Measurements from ENCODE around the gene MAML2. TPM values are rescaled to one million over a fixed set of nuclear protein-coding genes. Genes with fewer than 3 reads are reported as not detected.
A peak's percentile ranks its signal among the peaks of the same experiment; 100 is the strongest.

The MAML2 gene
- total and polyA plus RNA-seq, 10 donors, result 2.7 to 43.4 (median 27.2) TPM

DNA sequence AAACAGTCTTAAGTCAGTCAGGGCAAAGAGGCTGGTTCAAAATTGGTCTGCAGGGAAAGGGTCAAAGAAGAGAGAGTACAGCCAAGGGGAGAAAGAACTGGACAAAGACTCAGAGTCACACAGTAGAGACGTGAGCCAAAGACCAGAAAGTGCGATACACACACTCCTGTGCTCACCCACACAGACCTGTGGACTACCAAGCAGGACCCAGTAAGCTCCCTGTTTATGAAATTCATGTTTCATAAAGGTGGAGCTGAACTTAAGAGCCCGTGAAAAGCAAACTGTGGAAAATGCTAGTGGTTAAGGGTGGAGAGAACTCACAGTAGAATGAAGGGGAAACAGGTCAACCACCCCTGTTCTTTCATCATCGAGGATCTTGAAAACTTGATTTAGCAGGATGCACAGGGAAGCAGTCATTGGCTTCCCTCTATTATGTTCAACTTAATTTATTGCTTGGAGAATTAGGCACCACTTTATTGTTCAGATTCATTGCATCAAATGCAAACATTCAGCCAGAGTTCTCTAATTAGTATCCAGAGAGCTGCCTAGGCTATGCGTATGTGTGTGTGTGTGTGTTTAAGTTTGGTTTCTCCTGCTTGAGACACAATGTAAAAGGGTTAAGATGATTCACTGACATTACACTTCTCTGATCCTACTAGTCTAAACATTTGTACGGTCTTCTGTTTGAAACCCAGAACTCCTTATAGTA is 258.2 kb downstream of the MAML2 start:
- no peak for DNase-seq
- Histone ChIP-seq H3K27ac (peak overlapping the region in 4 of 8 donors; percentile 9 to 57 (median 25)), H3K4me1 (peaks cover 3 to 36% (median 18%) of the 10 kb centered on the region in 6 donors), H3K9me3 (no peaks in the 10 kb centered on the region), H3K4me3 (no peak overlapping the region), H3K36me3 (peaks cover 0 to 9% (median 0%) of the 10 kb centered on the region in 6 donors), H3K27me3 (replicated peaks in 1 of 7) (no peaks in the 10 kb centered on the region)
- no peak for TF ChIP-seq POLR2A (IDR thresholded peaks at IDR 0.05)
- TF ChIP-seq POLR2AphosphoS5 (IDR thresholded peaks at IDR 0.05), result no peak
- TF ChIP-seq, protein P1, sequence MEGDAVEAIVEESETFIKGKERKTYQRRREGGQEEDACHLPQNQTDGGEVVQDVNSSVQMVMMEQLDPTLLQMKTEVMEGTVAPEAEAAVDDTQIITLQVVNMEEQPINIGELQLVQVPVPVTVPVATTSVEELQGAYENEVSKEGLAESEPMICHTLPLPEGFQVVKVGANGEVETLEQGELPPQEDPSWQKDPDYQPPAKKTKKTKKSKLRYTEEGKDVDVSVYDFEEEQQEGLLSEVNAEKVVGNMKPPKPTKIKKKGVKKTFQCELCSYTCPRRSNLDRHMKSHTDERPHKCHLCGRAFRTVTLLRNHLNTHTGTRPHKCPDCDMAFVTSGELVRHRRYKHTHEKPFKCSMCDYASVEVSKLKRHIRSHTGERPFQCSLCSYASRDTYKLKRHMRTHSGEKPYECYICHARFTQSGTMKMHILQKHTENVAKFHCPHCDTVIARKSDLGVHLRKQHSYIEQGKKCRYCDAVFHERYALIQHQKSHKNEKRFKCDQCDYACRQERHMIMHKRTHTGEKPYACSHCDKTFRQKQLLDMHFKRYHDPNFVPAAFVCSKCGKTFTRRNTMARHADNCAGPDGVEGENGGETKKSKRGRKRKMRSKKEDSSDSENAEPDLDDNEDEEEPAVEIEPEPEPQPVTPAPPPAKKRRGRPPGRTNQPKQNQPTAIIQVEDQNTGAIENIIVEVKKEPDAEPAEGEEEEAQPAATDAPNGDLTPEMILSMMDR (IDR thresholded peaks at IDR 0.05 in 8 of 11, conservative IDR thresholded peaks at IDR 0.05 in 3 of 11), result no peak
- 55 to 75% (median 66%) methylated on average over 5 to 6 of the region's 6 CpGs for WGBS, 5 donors
- intact Hi-C loops (cut with DNase I; ENCODE audit: low total_unique reads), result no loop called here

DNA sequence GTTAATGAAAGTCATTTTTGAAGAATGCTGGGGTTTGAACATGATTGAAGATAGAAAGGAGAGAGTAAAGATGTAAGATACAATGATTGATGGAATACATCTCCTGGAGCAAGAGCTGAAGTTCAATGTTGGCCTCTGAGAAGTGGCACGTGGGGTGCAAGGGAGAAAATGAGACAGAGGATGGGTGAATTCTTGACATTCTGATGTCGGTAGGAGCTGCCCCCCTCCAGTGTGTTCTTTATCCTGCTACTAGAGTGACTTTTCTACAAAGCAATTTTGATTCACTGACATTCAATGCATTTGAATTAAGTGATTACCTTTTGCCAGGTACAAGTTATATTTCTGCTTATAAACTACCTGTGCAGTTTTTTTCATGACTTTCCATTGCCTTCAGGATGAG is 260.1 kb downstream of the MAML2 start:
- H3K9me3 ChIP-seq, result no peaks in the 10 kb centered on the region
- TF ChIP-seq POLR2AphosphoS5 (IDR thresholded peaks at IDR 0.05) (no peak), POLR2A (IDR thresholded peaks at IDR 0.05) (no peak)
- TF ChIP-seq, protein P1 (IDR thresholded peaks at IDR 0.05 in 8 of 11, conservative IDR thresholded peaks at IDR 0.05 in 3 of 11), result no peak
- H3K27me3 ChIP-seq (replicated peaks in 1 of 7), result no peaks in the 10 kb centered on the region
- intact Hi-C loops (cut with DNase I; ENCODE audit: low total_unique reads), result no loop called here
- peak overlapping the region in 2 of 8 donors; percentile 37 for H3K27ac ChIP-seq
- H3K36me3 ChIP-seq, result no peaks in the 10 kb centered on the region
- no peak for DNase-seq
- H3K4me3 ChIP-seq, result no peak overlapping the region
- peaks cover 3 to 41% (median 18%) of the 10 kb centered on the region in 6 donors for H3K4me1 ChIP-seq
- WGBS, 5 donors, result 86 to 91% (median 90%) methylated on average over 2 of the region's 2 CpGs

DNA sequence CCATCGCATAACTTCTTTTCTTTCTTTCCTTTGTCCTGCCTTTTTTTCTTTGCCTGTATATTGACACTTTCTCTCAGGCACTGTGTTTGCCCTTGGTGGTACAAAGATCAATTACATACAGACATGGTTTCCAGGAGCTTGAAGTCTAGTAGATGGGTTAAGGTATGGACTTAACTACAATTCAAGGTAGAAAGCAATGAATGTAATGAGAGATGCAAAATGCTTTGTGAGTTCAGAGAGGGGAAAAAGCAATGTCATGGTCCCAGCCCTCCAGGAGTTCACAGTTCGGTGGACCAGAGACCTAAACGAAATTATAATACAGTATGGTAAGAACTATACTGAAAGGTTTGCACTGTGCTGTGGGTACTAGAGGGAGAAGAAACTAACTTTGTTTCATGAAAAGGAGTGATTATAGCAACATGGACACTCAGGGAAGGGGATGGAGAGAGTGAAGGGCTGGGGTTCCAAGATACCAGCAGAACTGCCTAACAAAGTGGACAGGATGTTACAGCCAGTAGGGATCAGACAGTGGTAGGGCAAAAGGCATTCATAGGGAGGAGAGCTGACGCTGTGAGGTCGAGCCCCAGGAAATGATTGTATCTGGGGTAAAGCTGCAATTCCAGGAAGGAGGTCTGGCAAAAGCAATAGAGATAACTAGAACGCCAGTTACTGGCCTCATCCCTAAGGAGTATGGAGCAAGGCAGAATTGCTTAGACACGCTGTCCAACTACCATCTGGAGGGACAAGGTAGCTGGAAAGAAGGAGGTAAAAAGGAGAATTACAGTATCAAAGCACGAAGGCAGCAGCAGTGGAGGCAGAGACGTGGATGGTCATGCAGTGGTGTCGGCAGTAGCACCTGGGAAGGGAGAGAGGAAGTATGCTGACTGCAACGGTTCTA is 260.7 kb downstream of the MAML2 start:
- TF ChIP-seq, protein P1 (IDR thresholded peaks at IDR 0.05 in 8 of 11, conservative IDR thresholded peaks at IDR 0.05 in 3 of 11), result no peak
- TF ChIP-seq POLR2AphosphoS5 (IDR thresholded peaks at IDR 0.05) (no peak), POLR2A (IDR thresholded peaks at IDR 0.05) (no peak)
- peak overlapping the region in 2 of 8 donors; percentile 37 for H3K27ac ChIP-seq
- 79 to 83% (median 81%) methylated on average over 11 of the region's 11 CpGs for WGBS, 5 donors
- H3K9me3 ChIP-seq, result no peaks in the 10 kb centered on the region
- no peaks in the 10 kb centered on the region for H3K27me3 ChIP-seq (replicated peaks in 1 of 7)
- intact Hi-C loops (cut with DNase I; ENCODE audit: low total_unique reads), result no loop called here
- peaks cover 3 to 47% (median 19%) of the 10 kb centered on the region in 6 donors for H3K4me1 ChIP-seq
- H3K36me3 ChIP-seq, result no peaks in the 10 kb centered on the region
- H3K4me3 ChIP-seq, result no peak overlapping the region
- no peak for DNase-seq

DNA sequence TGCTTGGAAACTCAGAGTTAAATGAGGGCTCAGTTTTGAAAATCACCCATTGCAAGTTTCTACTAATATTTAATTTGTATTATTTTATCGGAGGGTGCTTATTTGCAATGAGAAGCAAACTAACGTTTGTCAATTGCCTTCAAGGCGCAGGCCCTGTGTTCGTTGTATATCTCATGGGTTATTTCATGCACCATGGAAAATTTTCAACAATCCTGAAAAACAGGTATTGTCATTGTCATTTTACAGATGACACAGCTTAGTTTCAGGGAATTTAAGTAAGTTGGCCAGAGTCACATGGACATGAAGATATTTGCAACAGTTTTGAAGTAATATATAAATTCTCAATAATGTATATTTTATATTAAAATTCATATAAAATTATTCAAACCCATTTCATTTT is 261.4 kb downstream of the MAML2 start:
- Histone ChIP-seq H3K27ac (no peak overlapping the region), H3K4me3 (no peak overlapping the region), H3K9me3 (no peaks in the 10 kb centered on the region), H3K4me1 (peaks cover 0 to 53% (median 18%) of the 10 kb centered on the region in 6 donors), H3K27me3 (replicated peaks in 1 of 7) (no peaks in the 10 kb centered on the region), H3K36me3 (no peaks in the 10 kb centered on the region)
- TF ChIP-seq, protein P1 (IDR thresholded peaks at IDR 0.05 in 8 of 11, conservative IDR thresholded peaks at IDR 0.05 in 3 of 11), result no peak
- TF ChIP-seq POLR2AphosphoS5 (IDR thresholded peaks at IDR 0.05), result no peak
- TF ChIP-seq POLR2A (IDR thresholded peaks at IDR 0.05), result no peak
- 70 to 94% (median 87%) methylated on average over 4 of the region's 4 CpGs for WGBS, 5 donors
- DNase-seq, result no peak
- intact Hi-C loops (cut with DNase I; ENCODE audit: low total_unique reads), result no loop called here

Measured in spleen (tissue), 11 donors.